ENCODE data around the gene METTL23. TPM values are rescaled to one million over a fixed set of nuclear protein-coding genes. Genes with fewer than 3 reads are reported as not detected.

The METTL23 gene
- total and polyA plus RNA-seq, 2 of the 8 experiments (the other 6 are each of a cell fraction or from before 2014, with no cell fraction given): 36.1 to 60.2 TPM

DNA sequence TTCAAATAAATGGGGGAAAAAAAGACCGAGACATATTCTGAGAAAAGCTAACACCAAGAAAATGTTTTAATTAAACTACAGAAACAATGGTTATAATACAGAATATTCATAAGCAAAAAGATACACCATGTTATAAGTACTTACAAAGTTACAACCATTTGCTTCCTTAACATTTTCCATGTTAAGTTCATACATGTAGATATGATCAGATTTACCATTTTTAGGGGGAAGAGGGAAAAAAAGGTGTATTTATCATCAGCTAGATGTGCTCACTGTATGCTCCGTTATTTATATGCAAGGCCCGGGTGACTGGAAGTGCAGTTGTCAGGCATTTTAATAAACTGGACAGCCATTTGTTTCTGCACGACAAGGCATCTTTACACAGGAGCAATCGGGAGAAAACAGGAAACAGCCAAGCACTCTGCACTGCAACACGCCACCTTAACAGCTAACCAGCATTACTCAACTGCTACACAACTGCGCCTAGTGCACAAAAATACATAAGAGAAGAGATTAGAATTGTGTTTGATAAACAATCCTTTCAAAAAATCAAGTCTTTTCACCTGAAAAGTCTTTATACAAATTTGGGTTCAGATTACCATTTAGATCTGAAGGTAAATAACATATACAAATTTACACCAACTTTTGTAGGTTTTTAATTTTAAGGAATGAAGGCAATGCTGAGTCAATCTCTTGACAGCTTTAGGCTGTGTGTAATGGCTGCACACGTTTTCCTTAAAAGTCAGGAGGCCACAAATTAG, 7.6 kb downstream of the METTL23 start (continued):
- TF ChIP-seq EP300 (IDR thresholded peaks at IDR 0.05; ENCODE audit: borderline replicate concordance in 1 of 2, low read depth in 2 of 2, low read length in 2 of 2): no peak
- TF ChIP-seq SIRT6 (IDR thresholded peaks at IDR 0.05; ENCODE audit: low read length): no peak
- no peak for TF ChIP-seq TCF12 (IDR thresholded peaks at IDR 0.05; ENCODE audit: low read depth, low read length)
